Panc1 (cell line): ENCODE results near the gene DENND5B.

Experiments used
- POLR2AphosphoS5 ChIP-seq: IDR thresholded peaks from 2 replicates; pipeline ENCODE4 v1.6.1; 2012; ENCODE audit warnings: mild to moderate bottlenecking, low read depth, low read length, moderate library complexity
- SIN3A ChIP-seq: IDR thresholded peaks from 2 replicates; pipeline ENCODE4 v1.6.1; 2012; ENCODE audit warnings: low read depth, mild to moderate bottlenecking, low read length, moderate library complexity, borderline replicate concordance; ENCODE audit not compliant: insufficient read depth
- TCF7L2 ChIP-seq: IDR thresholded peaks from 2 replicates; pipeline ENCODE4 v1.6.1; 2011; ENCODE audit warnings: mild to moderate bottlenecking, low read depth, low read length, inconsistent platforms
- TF ChIP-seq, protein P1 (sequence below): fragments of 450-650 bp; IDR thresholded peaks from 2 replicates; pipeline ENCODE4 v1.5.1; 2017; ENCODE audit warnings: mild to moderate bottlenecking
- TF ChIP-seq, protein P2 (sequence below), 2 experiments: IDR thresholded peaks; 2 replicates each; pipeline ENCODE4 v1.6.1; 2011 to 2012; ENCODE audit warnings: low read depth in 2 of 2, control low read depth in 1 of 2, low read length in 1 of 2, mild to moderate bottlenecking in 1 of 2, moderate library complexity in 1 of 2; ENCODE audit not compliant: insufficient read depth in 1 of 2

DNA sequence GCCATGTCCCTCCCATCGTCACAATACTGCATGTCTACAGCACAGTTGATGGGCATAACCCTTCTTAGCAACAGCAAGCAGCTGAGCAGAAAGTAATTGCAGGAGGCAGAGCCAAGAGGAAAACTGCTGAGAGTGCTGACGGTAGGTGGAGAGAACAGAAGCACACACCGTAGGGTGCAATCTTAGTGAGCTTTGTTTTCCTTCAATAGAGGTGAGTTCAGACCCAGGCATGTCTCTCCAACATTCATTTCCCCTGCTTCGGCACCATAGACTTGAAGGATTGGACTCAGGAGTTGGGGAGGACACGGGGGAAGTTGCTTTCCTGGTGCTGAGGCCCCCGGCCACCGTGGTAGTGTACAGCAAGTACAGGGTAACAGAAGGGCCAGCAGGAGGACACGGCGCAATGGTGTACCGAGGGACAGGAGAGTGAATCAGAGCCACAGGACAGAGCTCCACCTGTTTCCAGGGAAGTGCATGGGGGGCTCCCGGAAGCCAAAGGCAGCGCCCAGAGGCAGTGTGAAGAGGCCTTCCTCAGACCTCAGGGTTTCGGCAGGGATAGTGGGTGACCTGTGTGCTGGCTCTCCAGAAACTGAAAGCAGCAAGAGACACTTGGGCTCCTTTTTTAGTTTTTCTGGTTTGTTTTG, 228.7 kb downstream of the DENND5B start:
- TF ChIP-seq POLR2AphosphoS5 (no peak), TCF7L2 (no peak), SIN3A (no peak)
- TF ChIP-seq, protein P1, sequence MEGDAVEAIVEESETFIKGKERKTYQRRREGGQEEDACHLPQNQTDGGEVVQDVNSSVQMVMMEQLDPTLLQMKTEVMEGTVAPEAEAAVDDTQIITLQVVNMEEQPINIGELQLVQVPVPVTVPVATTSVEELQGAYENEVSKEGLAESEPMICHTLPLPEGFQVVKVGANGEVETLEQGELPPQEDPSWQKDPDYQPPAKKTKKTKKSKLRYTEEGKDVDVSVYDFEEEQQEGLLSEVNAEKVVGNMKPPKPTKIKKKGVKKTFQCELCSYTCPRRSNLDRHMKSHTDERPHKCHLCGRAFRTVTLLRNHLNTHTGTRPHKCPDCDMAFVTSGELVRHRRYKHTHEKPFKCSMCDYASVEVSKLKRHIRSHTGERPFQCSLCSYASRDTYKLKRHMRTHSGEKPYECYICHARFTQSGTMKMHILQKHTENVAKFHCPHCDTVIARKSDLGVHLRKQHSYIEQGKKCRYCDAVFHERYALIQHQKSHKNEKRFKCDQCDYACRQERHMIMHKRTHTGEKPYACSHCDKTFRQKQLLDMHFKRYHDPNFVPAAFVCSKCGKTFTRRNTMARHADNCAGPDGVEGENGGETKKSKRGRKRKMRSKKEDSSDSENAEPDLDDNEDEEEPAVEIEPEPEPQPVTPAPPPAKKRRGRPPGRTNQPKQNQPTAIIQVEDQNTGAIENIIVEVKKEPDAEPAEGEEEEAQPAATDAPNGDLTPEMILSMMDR: no peak
- TF ChIP-seq, protein P2, sequence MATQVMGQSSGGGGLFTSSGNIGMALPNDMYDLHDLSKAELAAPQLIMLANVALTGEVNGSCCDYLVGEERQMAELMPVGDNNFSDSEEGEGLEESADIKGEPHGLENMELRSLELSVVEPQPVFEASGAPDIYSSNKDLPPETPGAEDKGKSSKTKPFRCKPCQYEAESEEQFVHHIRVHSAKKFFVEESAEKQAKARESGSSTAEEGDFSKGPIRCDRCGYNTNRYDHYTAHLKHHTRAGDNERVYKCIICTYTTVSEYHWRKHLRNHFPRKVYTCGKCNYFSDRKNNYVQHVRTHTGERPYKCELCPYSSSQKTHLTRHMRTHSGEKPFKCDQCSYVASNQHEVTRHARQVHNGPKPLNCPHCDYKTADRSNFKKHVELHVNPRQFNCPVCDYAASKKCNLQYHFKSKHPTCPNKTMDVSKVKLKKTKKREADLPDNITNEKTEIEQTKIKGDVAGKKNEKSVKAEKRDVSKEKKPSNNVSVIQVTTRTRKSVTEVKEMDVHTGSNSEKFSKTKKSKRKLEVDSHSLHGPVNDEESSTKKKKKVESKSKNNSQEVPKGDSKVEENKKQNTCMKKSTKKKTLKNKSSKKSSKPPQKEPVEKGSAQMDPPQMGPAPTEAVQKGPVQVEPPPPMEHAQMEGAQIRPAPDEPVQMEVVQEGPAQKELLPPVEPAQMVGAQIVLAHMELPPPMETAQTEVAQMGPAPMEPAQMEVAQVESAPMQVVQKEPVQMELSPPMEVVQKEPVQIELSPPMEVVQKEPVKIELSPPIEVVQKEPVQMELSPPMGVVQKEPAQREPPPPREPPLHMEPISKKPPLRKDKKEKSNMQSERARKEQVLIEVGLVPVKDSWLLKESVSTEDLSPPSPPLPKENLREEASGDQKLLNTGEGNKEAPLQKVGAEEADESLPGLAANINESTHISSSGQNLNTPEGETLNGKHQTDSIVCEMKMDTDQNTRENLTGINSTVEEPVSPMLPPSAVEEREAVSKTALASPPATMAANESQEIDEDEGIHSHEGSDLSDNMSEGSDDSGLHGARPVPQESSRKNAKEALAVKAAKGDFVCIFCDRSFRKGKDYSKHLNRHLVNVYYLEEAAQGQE (IDR thresholded peaks at IDR 0.05; ENCODE audit: insufficient read depth in 1 of 2, low read depth in 2 of 2, low read length in 1 of 2): no peak
